Tibial artery (tissue), 4 donors: Measurements from ENCODE around the gene SLC25A43.

Experiments
- DNase-seq, 2 donors: peaks; one replicate each; pipeline ENCODE4 v3.0.0-alpha.2; 2019
- H3K27ac ChIP-seq, 2 donors: fragments of 200-600 bp; sonication (generic) in 1 of 2; 1 replicate in 1 of 2; 2 replicates in 1 of 2; pipeline ENCODE4 v1.5.1; 2018 to 2019; ENCODE audit warnings: mild to moderate bottlenecking in 1 of 2
- H3K27me3 ChIP-seq, 2 donors: fragments of 200-600 bp; sonication (generic) in 1 of 2; one replicate each; pipeline versions ENCODE4 v1.5.1 to v1.6.0; 2016 to 2019
- H3K36me3 ChIP-seq, 3 donors: fragments of 200-600 bp; sonication (generic) in 2 of 3; one replicate each; pipeline ENCODE4 v1.5.1; 2016 to 2019; ENCODE audit warnings: mild to moderate bottlenecking in 2 of 3
- H3K4me1 ChIP-seq, 4 donors: fragments of 200-600 bp; sonication (generic) in 2 of 4; 1 replicate in 3 of 4; 2 replicates in 1 of 4; pipeline ENCODE4 v1.5.1; 2016 to 2019
- H3K4me3 ChIP-seq, 2 donors: fragments of 200-600 bp; sonication (generic) in 1 of 2; 1 replicate in 1 of 2; 2 replicates in 1 of 2; pipeline ENCODE4 v1.5.1; 2018 to 2019; ENCODE audit warnings: mild to moderate bottlenecking in 2 of 2
- H3K9me3 ChIP-seq, 3 donors: fragments of 200-600 bp; sonication (generic) in 1 of 3; one replicate each; pipeline ENCODE4 v1.5.1; 2016 to 2019
- CTCF ChIP-seq, 2 experiments: fragments of 200-600 bp in 1 of 2; fragments of 450-650 bp in 1 of 2; IDR thresholded peaks; one replicate each; pipeline ENCODE4 v1.5.1; 2017 to 2019; ENCODE audit warnings: antibody characterized with exemption in 2 of 2, mild to moderate bottlenecking in 1 of 2, moderate library complexity in 1 of 2
- intact Hi-C: fragments of 100-400 bp; cut with DNase I; formaldehyde crosslinking; loops from one replicate; pipeline ENCODE4 v1.15.0; 2023; ENCODE audit warnings: low total_unique reads

Gene SLC25A43

GRCh38 chrX:119411959-119412358 lies 12.8 kb downstream of the SLC25A43 start:
- Histone ChIP-seq H3K4me3 (no peak overlapping the region), H3K36me3 (peaks cover 0 to 3% (median 0%) of the 10 kb centered on the region in 3 donors), H3K9me3 (no peaks in the 10 kb centered on the region), H3K27ac (no peak overlapping the region), H3K4me1 (no peaks in the 10 kb centered on the region), H3K27me3 (no peaks in the 10 kb centered on the region)
- intact Hi-C loops = no loop called here
- no peak for TF ChIP-seq CTCF (IDR thresholded peaks at IDR 0.05)
- DNase-seq = no peak

GRCh38 chrX:119417376-119417775 lies 18.2 kb downstream of the SLC25A43 start:
- TF ChIP-seq CTCF (IDR thresholded peaks at IDR 0.05) = no peak
- H3K9me3 ChIP-seq = no peaks in the 10 kb centered on the region
- no peaks in the 10 kb centered on the region for H3K27me3 ChIP-seq
- intact Hi-C loops = no loop called here
- H3K27ac ChIP-seq = no peak overlapping the region
- DNase-seq = no peak
- no peak overlapping the region for H3K4me3 ChIP-seq
- H3K36me3 ChIP-seq = peaks cover 0 to 6% (median 0%) of the 10 kb centered on the region in 3 donors
- H3K4me1 ChIP-seq = no peaks in the 10 kb centered on the region

GRCh38 chrX:119417842-119418241 lies 18.7 kb downstream of the SLC25A43 start:
- no peak for TF ChIP-seq CTCF (IDR thresholded peaks at IDR 0.05)
- DNase-seq = no peak

GRCh38 chrX:119419146-119419545 lies 20.0 kb downstream of the SLC25A43 start:
- TF ChIP-seq CTCF (IDR thresholded peaks at IDR 0.05) = no peak
- DNase-seq = no peak
- Histone ChIP-seq H3K27ac (no peak overlapping the region), H3K27me3 (no peaks in the 10 kb centered on the region), H3K4me3 (no peak overlapping the region), H3K36me3 (peaks cover 0 to 12% (median 0%) of the 10 kb centered on the region in 3 donors), H3K4me1 (no peaks in the 10 kb centered on the region), H3K9me3 (no peaks in the 10 kb centered on the region)
- intact Hi-C loops = no loop called here

More at GRCh38 chrX:119417842-119418241, 18.7 kb downstream of the SLC25A43 start:
- Histone ChIP-seq H3K36me3 (peaks cover 0 to 11% (median 0%) of the 10 kb centered on the region in 3 donors), H3K27ac (no peak overlapping the region), H3K4me3 (no peak overlapping the region), H3K4me1 (no peaks in the 10 kb centered on the region), H3K27me3 (no peaks in the 10 kb centered on the region), H3K9me3 (no peaks in the 10 kb centered on the region)
- intact Hi-C loops = no loop called here

- intact Hi-C loops = no loop called here
- no peak overlapping the region for H3K27ac ChIP-seq
- H3K27me3 ChIP-seq = no peaks in the 10 kb centered on the region
- TF ChIP-seq CTCF (IDR thresholded peaks at IDR 0.05) = no peak
- H3K9me3 ChIP-seq = no peaks in the 10 kb centered on the region
- no peaks in the 10 kb centered on the region for H3K4me1 ChIP-seq
- no peak overlapping the region for H3K4me3 ChIP-seq
- DNase-seq = no peak
- H3K36me3 ChIP-seq = peaks cover 0 to 12% (median 0%) of the 10 kb centered on the region in 3 donors
Observed at GRCh38 chrX:119419898-119420297, 20.8 kb downstream of the SLC25A43 start.
